Measurements from ENCODE around the gene LYRM2. TPM values are rescaled to one million over a fixed set of nuclear protein-coding genes. Genes with fewer than 3 reads are reported as not detected.

Gene LYRM2, protein sequence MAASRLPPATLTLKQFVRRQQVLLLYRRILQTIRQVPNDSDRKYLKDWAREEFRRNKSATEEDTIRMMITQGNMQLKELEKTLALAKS
- total RNA-seq = 18.7 and 30.3 TPM in 2 replicates

DNA sequence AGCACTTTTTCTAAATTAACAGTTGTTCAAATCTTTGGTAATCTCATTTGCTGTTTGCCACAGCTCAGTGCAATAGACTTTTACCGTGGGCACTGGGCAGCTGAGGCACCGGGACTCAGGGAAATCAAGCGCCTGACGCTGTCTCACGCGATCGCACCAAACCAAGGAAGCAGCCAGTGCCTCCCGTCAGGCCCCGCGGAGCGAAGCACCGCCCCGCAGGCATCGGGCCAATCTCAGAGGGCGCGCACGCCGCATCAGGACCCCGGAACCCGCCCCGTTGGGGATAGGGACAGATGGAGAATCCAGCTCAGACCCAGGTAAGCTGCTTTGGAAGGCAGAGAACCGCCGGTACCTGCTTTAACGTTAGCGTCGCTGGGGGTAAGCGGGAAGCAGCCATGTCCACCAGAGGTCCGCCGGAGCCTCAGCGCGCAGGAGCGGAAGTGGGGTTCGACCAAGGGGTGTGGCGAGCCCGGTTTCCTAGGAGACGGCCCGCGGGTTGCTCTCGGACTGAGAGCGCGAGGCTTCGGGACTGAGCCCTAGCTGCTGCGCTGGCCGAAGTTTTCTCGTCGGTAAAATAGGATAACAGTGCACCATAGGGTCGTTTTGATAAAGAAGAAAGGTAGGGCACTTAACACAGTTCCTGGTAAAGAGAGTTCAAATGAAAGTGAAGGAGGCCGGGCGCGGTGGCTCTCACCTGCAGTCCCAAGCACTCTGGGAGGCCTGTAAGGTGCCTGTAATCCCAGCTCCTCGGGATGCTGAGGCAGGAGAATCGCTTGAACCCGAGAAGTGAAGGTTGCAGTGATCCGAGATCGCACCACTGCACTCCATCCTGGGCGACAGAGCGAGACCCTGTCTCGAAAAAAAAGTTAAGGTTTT lies at the start of gene LYRM2:
LYRM2 (minus strand) TSS at position 428 of the 876 bp plus-strand sequence; CDS start at position 397, 31 bp downstream.

Other genes with a start within 250 kb of the LYRM2 start
- 0.58 and 1.3 TPM in 2 replicates for gene RRAGD, start 226.5 kb downstream of the LYRM2 start, total RNA-seq
- 1.8 and 2.2 TPM in 2 replicates for gene ANKRD6, start 205.6 kb downstream of the LYRM2 start, total RNA-seq
- 22.7 and 22.8 TPM in 2 replicates for gene MDN1, start 181.0 kb upstream of the LYRM2 start, total RNA-seq
- gene CASP8AP2, start 191.1 kb upstream of the LYRM2 start, total RNA-seq = 9.4 and 15.6 TPM in 2 replicates

Measured in smooth muscle cell of trachea (primary cell).